Neural cell (in vitro differentiated cells): Measurements from ENCODE around the gene ADARB2. TPM values are rescaled to one million over a fixed set of nuclear protein-coding genes. Genes with fewer than 3 reads are reported as not detected.

Experiments used
- H2AFZ ChIP-seq: fragments of 200-600, 300-800 bp; sonication (generic), shearing (Covaris generic); 2 replicates; pipeline ENCODE4 v1.6.0; 2014; ENCODE audit warnings: low read depth, mild to moderate bottlenecking, antibody characterized with exemption, low read length, moderate library complexity
- H3F3A ChIP-seq: fragments of 200-600 bp; shearing (Covaris generic); 2 replicates; pipeline ENCODE4 v1.6.1; 2016; ENCODE audit warnings: mild to moderate bottlenecking, moderate library complexity, mixed read lengths, antibody characterized with exemption, low read length; ENCODE audit not compliant: insufficient read depth, poor library complexity, severe bottlenecking
- H3K27ac ChIP-seq: fragments of 200-600, 300-800 bp; sonication (generic), shearing (Covaris generic); 2 replicates; pipeline ENCODE4 v1.5.1; 2014; ENCODE audit warnings: mild to moderate bottlenecking, low read length, moderate library complexity
- H3K27me3 ChIP-seq: fragments of 300-800, 200-600 bp; sonication (generic), shearing (Covaris generic); 2 replicates; pipeline ENCODE4 v1.6.0; 2014; ENCODE audit warnings: mild to moderate bottlenecking, low read depth, low read length, moderate library complexity; ENCODE audit not compliant: insufficient read depth
- H3K36me3 ChIP-seq: fragments of 300-800, 200-600 bp; sonication (generic), shearing (Covaris generic); 2 replicates; pipeline ENCODE4 v1.5.1; 2014; ENCODE audit warnings: mild to moderate bottlenecking, antibody characterized with exemption, low read length, moderate library complexity; ENCODE audit not compliant: insufficient read depth
- H3K4me2 ChIP-seq: fragments of 300-800, 200-600 bp; sonication (generic), shearing (Covaris generic); 2 replicates; pipeline ENCODE4 v1.6.0; 2014; ENCODE audit warnings: mild to moderate bottlenecking, low read length
- H3K4me3 ChIP-seq: fragments of 300-800, 200-600 bp; sonication (generic), shearing (Covaris generic); 2 replicates; pipeline ENCODE4 v1.5.1; 2014; ENCODE audit warnings: mild to moderate bottlenecking, low read length, moderate library complexity
- H3K79me2 ChIP-seq: fragments of 200-600 bp; shearing (Covaris generic); replicated peaks from 2 replicates; pipeline ENCODE4 v1.6.0; 2014; ENCODE audit warnings: mild to moderate bottlenecking, low read length, moderate library complexity; ENCODE audit not compliant: insufficient read depth
- H3K9ac ChIP-seq: fragments of 300-800, 200-600 bp; sonication (generic), shearing (Covaris generic); 2 replicates; pipeline ENCODE4 v1.6.1; 2016; ENCODE audit warnings: mild to moderate bottlenecking, low read length, mixed read lengths
- H3K9me2 ChIP-seq: fragments of 200-600 bp; shearing (Covaris generic); 2 replicates; pipeline ENCODE4 v1.6.1; 2016; ENCODE audit warnings: mild to moderate bottlenecking, low read length, mixed read lengths; ENCODE audit not compliant: insufficient read depth
- H3K9me3 ChIP-seq: fragments of 200-600, 300-800 bp; sonication (generic), shearing (Covaris generic); 2 replicates; pipeline ENCODE4 v1.6.1; 2016; ENCODE audit warnings: mild to moderate bottlenecking, mixed run types, low read length, moderate library complexity, mixed read lengths
- H4K20me1 ChIP-seq: fragments of 200-600 bp; shearing (Covaris generic); 2 replicates; pipeline ENCODE4 v1.6.1; 2016; ENCODE audit warnings: mild to moderate bottlenecking, mixed run types; ENCODE audit not compliant: insufficient read depth
- CTCF ChIP-seq: fragments of 450-650 bp; IDR thresholded peaks from 2 replicates; pipeline ENCODE4 v1.5.1; 2014; ENCODE audit warnings: antibody characterized with exemption, mild to moderate bottlenecking, moderate library complexity; ENCODE audit not compliant: poor library complexity, severe bottlenecking
- EP300 ChIP-seq: fragments of 450-650 bp; conservative IDR thresholded peaks from 2 replicates; pipeline ENCODE4 v1.6.1; 2014; ENCODE audit warnings: antibody characterized with exemption, mild to moderate bottlenecking, moderate library complexity; ENCODE audit not compliant: poor library complexity, severe bottlenecking
- EZH2 ChIP-seq: fragments of 200-600, 300-800 bp; shearing (Covaris generic), sonication (generic); IDR thresholded peaks from 2 replicates; pipeline ENCODE4 v1.6.1; 2014; ENCODE audit warnings: antibody characterized with exemption, low read length, borderline replicate concordance, mild to moderate bottlenecking; ENCODE audit not compliant: insufficient read depth, poor library complexity, severe bottlenecking
- MXI1 ChIP-seq: fragments of 450-650 bp; conservative IDR thresholded peaks from 2 replicates; pipeline ENCODE4 v1.6.1; 2014; ENCODE audit warnings: antibody characterized with exemption, mild to moderate bottlenecking; ENCODE audit not compliant: poor library complexity, severe bottlenecking
- POLR2AphosphoS5 ChIP-seq: IDR thresholded peaks from 2 replicates; pipeline ENCODE4 v1.6.1; 2012
- RAD21 ChIP-seq: fragments of 450-650 bp; conservative IDR thresholded peaks from 2 replicates; pipeline ENCODE4 v1.6.1; 2014; ENCODE audit warnings: antibody characterized with exemption, mild to moderate bottlenecking, moderate library complexity
- SMC3 ChIP-seq: fragments of 450-650 bp; conservative IDR thresholded peaks from 2 replicates; pipeline ENCODE4 v1.6.1; 2014; ENCODE audit warnings: antibody characterized with exemption, mild to moderate bottlenecking, moderate library complexity; ENCODE audit not compliant: poor library complexity
- TAF1 ChIP-seq: IDR thresholded peaks from 2 replicates; pipeline ENCODE4 v1.6.1; 2012; ENCODE audit warnings: low read depth
- polyA plus RNA-seq: library from polyadenylated mRNA; depleted of rRNA; stranded (reverse); fragments of >200 nt; gene quantifications from 2 replicates; pipeline ENCODE4 v1.2.3, GENCODE V29; 2014
- TF ChIP-seq, protein P1 (sequence below): IDR thresholded peaks from 2 replicates; pipeline ENCODE4 v1.6.1; 2012; ENCODE audit warnings: borderline replicate concordance

Gene ADARB2
- polyA plus RNA-seq, 1 donor from 2014 or later, result 3.6 TPM

- Histone ChIP-seq H3K4me2 (no peak overlapping the region), H3K36me3 (no peaks in the 10 kb centered on the region), H3K4me3 (no peak overlapping the region), H3K27ac (no peak overlapping the region), H2AFZ (no peak overlapping the region), H3K9me2 (no peaks in the 10 kb centered on the region), H3K9ac (no peak overlapping the region), H3K79me2 (no peaks in the 10 kb centered on the region), H3K27me3 (no peaks in the 10 kb centered on the region), H4K20me1 (no peaks in the 10 kb centered on the region), H3F3A (no peaks in the 10 kb centered on the region), H3K9me3 (no peaks in the 10 kb centered on the region)
- TF ChIP-seq EP300, result no peak
- TF ChIP-seq POLR2AphosphoS5, result no peak
- no peak for TF ChIP-seq CTCF
- TF ChIP-seq EZH2, result no peak
- TF ChIP-seq RAD21, result no peak
- no peak for TF ChIP-seq TAF1
- TF ChIP-seq, protein P1, sequence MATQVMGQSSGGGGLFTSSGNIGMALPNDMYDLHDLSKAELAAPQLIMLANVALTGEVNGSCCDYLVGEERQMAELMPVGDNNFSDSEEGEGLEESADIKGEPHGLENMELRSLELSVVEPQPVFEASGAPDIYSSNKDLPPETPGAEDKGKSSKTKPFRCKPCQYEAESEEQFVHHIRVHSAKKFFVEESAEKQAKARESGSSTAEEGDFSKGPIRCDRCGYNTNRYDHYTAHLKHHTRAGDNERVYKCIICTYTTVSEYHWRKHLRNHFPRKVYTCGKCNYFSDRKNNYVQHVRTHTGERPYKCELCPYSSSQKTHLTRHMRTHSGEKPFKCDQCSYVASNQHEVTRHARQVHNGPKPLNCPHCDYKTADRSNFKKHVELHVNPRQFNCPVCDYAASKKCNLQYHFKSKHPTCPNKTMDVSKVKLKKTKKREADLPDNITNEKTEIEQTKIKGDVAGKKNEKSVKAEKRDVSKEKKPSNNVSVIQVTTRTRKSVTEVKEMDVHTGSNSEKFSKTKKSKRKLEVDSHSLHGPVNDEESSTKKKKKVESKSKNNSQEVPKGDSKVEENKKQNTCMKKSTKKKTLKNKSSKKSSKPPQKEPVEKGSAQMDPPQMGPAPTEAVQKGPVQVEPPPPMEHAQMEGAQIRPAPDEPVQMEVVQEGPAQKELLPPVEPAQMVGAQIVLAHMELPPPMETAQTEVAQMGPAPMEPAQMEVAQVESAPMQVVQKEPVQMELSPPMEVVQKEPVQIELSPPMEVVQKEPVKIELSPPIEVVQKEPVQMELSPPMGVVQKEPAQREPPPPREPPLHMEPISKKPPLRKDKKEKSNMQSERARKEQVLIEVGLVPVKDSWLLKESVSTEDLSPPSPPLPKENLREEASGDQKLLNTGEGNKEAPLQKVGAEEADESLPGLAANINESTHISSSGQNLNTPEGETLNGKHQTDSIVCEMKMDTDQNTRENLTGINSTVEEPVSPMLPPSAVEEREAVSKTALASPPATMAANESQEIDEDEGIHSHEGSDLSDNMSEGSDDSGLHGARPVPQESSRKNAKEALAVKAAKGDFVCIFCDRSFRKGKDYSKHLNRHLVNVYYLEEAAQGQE, result no peak
- no peak for TF ChIP-seq SMC3
- TF ChIP-seq MXI1, result no peak
Observed at GRCh38 chr10:1449572-1450205, 287.6 kb downstream of the ADARB2 start.

DNA sequence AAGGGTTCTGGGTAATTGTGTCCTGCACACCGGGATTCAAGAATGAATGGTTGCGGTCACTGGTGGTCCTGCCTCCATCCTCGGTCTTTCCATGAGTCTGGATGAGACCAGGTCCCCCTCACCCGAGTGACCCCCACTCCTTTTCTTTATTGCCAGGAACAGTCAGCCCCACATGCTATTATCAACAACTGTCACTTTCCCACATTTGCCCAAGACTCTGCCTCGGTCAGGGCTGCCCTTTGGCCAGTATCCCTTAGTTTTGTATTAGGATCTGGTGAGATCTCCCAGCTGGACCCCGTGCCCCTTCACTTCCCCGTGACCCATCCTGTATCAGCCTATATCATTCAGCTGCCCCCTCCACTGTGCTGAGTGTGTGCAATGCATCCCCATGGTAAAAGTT lies 288.3 kb downstream of the ADARB2 start:
- TF ChIP-seq TAF1 (no peak), EP300 (no peak), MXI1 (no peak), RAD21 (no peak), POLR2AphosphoS5 (no peak), CTCF (no peak), SMC3 (no peak)
- TF ChIP-seq, protein P1, result no peak
- H3F3A ChIP-seq, result no peaks in the 10 kb centered on the region
- no peak overlapping the region for H3K9ac ChIP-seq

More for the DNA sequence above, 288.3 kb downstream of the ADARB2 start:
- Histone ChIP-seq H3K79me2 (no peaks in the 10 kb centered on the region), H3K4me3 (no peak overlapping the region), H3K27ac (no peak overlapping the region), H3K36me3 (no peaks in the 10 kb centered on the region), H3K27me3 (no peaks in the 10 kb centered on the region), H2AFZ (no peak overlapping the region), H4K20me1 (no peaks in the 10 kb centered on the region), H3K9me2 (no peaks in the 10 kb centered on the region), H3K4me2 (no peak overlapping the region), H3K9me3 (no peaks in the 10 kb centered on the region)
